Endodermal cell (in vitro differentiated cells): ENCODE data around the gene LYST. TPM values are rescaled to one million over a fixed set of nuclear protein-coding genes. Genes with fewer than 3 reads are reported as not detected.

ENCODE experiments used
- DNase-seq: peaks from one replicate; pipeline ENCODE4 v3.0.0-alpha.2; 2017
- H3K27ac ChIP-seq: 2 replicates; pipeline ENCODE4 v1.5.1; 2013; ENCODE audit warnings: mild to moderate bottlenecking, low read depth, low read length, moderate library complexity
- H3K27me3 ChIP-seq: 2 replicates; pipeline ENCODE4 v1.6.1; 2013; ENCODE audit warnings: mild to moderate bottlenecking, low read length, moderate library complexity; ENCODE audit not compliant: insufficient read depth, control insufficient read depth, poor library complexity, severe bottlenecking
- H3K36me3 ChIP-seq: 2 replicates; pipeline ENCODE4 v1.7.0; 2013; ENCODE audit warnings: mild to moderate bottlenecking, low read length, moderate library complexity; ENCODE audit not compliant: control insufficient read depth, insufficient read depth
- H3K4me1 ChIP-seq: one replicate; pipeline ENCODE4 v1.7.0; 2013; ENCODE audit warnings: low read length; ENCODE audit not compliant: control insufficient read depth, insufficient read depth
- H3K4me3 ChIP-seq: 2 replicates; pipeline ENCODE4 v1.5.1; 2013; ENCODE audit warnings: mild to moderate bottlenecking, low read length, moderate library complexity
- H3K9ac ChIP-seq: 2 replicates; pipeline ENCODE4 v1.6.1; 2013; ENCODE audit warnings: mild to moderate bottlenecking, low read length, moderate library complexity; ENCODE audit not compliant: poor library complexity, severe bottlenecking; ENCODE audit errors: extremely low read depth
- H3K9me3 ChIP-seq: 2 replicates; pipeline ENCODE4 v1.6.1; 2013; ENCODE audit warnings: mild to moderate bottlenecking, low read length, moderate library complexity; ENCODE audit not compliant: control insufficient read depth
- H3K27ac Mint-ChIP-seq: 2 replicates; pipeline ENCODE4 v1.8.0; 2020; ENCODE audit warnings: mixed read lengths
- H3K27me3 Mint-ChIP-seq: 2 replicates; pipeline ENCODE4 v1.8.0; 2021; ENCODE audit warnings: mild to moderate bottlenecking, mixed read lengths; ENCODE audit not compliant: insufficient read depth
- H3K36me3 Mint-ChIP-seq: 2 replicates; pipeline ENCODE4 v1.8.0; 2020; ENCODE audit warnings: low read depth, mixed read lengths
- H3K4me1 Mint-ChIP-seq: 2 replicates; pipeline ENCODE4 v1.8.0; 2020; ENCODE audit warnings: mixed read lengths
- H3K4me3 Mint-ChIP-seq: 2 replicates; pipeline ENCODE4 v1.8.0; 2020; ENCODE audit warnings: mild to moderate bottlenecking, moderate library complexity, mixed read lengths
- H3K9me3 Mint-ChIP-seq: 2 replicates; pipeline ENCODE4 v1.8.0; 2020; ENCODE audit warnings: mild to moderate bottlenecking, mixed read lengths
- CTCF ChIP-seq: fragments of 200-600 bp; sonication (generic); conservative IDR thresholded peaks from 2 replicates; pipeline ENCODE4 v1.5.0; 2021; ENCODE audit warnings: antibody characterized with exemption, mild to moderate bottlenecking
- WGBS, 2 experiments: methylation state at CpG; one replicate each; pipeline versions ENCODE4 v1.1.5 to v1.1.7; 2013; ENCODE audit warnings: missing lambda C conversion rate in 2 of 2, mixed read lengths in 1 of 2; ENCODE audit not compliant: insufficient coverage in 1 of 2, insufficient read length in 1 of 2; 5-methylcytosine and 5-hydroxymethylcytosine counted together
- total RNA-seq, 2 donors: library from RNA; stranded (reverse); fragmentation: NEBNext Ultra II Directional in 1 of 2; extraction: Animal tissue kit (Norgen Biotek cat#: 25700) in 1 of 2; gene quantifications; 2 replicates in 1 of 2; 3 replicates in 1 of 2; pipeline ENCODE4 v1.2.1, GENCODE V29; 2021

Gene LYST
- total RNA-seq, 2 donors from 2014 or later: 2.5 to 6.8 TPM

DNA sequence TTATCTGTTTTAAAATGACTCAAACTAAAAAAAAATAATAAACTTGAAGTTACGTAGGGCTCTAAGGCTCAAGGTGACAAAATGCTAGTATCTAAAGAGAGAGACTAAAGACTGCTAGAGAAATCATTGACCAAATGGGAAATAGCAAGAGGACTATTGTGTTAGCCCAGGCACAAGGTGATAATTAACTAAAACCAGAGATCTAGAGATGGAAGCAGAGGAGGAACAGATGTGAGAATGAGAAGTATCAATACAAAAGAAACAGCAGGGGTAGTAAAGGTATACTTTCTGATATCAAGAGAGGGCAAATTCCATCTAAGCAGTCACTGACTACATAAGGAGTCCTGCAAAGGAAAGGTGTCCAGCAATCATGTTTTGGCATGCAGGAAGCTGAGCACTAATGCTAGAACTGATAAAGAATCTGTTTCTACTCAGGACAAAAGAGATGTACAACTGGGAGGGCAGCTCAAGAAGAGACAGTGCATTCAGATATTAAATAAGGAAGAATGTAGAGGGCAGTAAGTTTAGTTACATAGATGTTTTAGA, 116.9 kb downstream of the LYST start:
- H3K4me1 ChIP-seq: no peaks in the 10 kb centered on the region
- H3K4me3 Mint-ChIP-seq: peak overlapping the region; percentile 2
- no peak for DNase-seq
- no peak overlapping the region for H3K27ac ChIP-seq
- H3K36me3 Mint-ChIP-seq: no peaks in the 10 kb centered on the region
- WGBS, 2 experiments: 70 to 100% methylated on average over 1 of the region's 1 CpG
- H3K27ac Mint-ChIP-seq: no peak overlapping the region
- no peak for TF ChIP-seq CTCF
- H3K27me3 ChIP-seq: no peaks in the 10 kb centered on the region
- no peak overlapping the region for H3K9ac ChIP-seq
- peak overlapping the region; percentile 53 for H3K4me3 ChIP-seq
- H3K4me1 Mint-ChIP-seq: peaks cover 21% of the 10 kb centered on the region
- no peaks in the 10 kb centered on the region for H3K9me3 Mint-ChIP-seq
- H3K36me3 ChIP-seq: no peaks in the 10 kb centered on the region
- no peaks in the 10 kb centered on the region for H3K27me3 Mint-ChIP-seq
- no peaks in the 10 kb centered on the region for H3K9me3 ChIP-seq

GRCh38 chr1:235748747-235749146, 118.0 kb downstream of the LYST start:
- 90 to 93% methylated on average over 2 of the region's 2 CpGs for WGBS, 2 experiments
- Mint-ChIP-seq H3K4me3 (no peak overlapping the region), H3K9me3 (no peaks in the 10 kb centered on the region), H3K27ac (peak overlapping the region; percentile 12), H3K36me3 (no peaks in the 10 kb centered on the region), H3K27me3 (no peaks in the 10 kb centered on the region), H3K4me1 (peaks cover 21% of the 10 kb centered on the region)
- Histone ChIP-seq H3K36me3 (no peaks in the 10 kb centered on the region), H3K9me3 (no peaks in the 10 kb centered on the region), H3K4me1 (no peaks in the 10 kb centered on the region), H3K4me3 (no peak overlapping the region), H3K27me3 (no peaks in the 10 kb centered on the region), H3K27ac (no peak overlapping the region), H3K9ac (no peak overlapping the region)
- TF ChIP-seq CTCF: no peak
- no peak for DNase-seq

- no peaks in the 10 kb centered on the region for H3K9me3 ChIP-seq
- TF ChIP-seq CTCF: no peak
- peaks cover 26% of the 10 kb centered on the region for H3K4me1 Mint-ChIP-seq
- no peaks in the 10 kb centered on the region for H3K36me3 Mint-ChIP-seq
- H3K9me3 Mint-ChIP-seq: no peaks in the 10 kb centered on the region
- no peak for DNase-seq
- H3K27me3 ChIP-seq: no peaks in the 10 kb centered on the region
- no peak overlapping the region for H3K27ac Mint-ChIP-seq
- no peaks in the 10 kb centered on the region for H3K27me3 Mint-ChIP-seq
- WGBS, 2 experiments: 94 to 96% methylated on average over 4 to 5 of the region's 6 CpGs
- no peak overlapping the region for H3K4me3 ChIP-seq
- H3K4me1 ChIP-seq: peaks cover 6% of the 10 kb centered on the region
- no peak overlapping the region for H3K9ac ChIP-seq
- H3K4me3 Mint-ChIP-seq: no peak overlapping the region
- H3K27ac ChIP-seq: no peak overlapping the region
- H3K36me3 ChIP-seq: no peaks in the 10 kb centered on the region
These were observed 120.5 kb downstream of the LYST start for GRCh38 chr1:235746245-235746644.
